Suprapubic skin (tissue), 4 donors: ENCODE results near the gene DOLPP1.

Source experiments
- CTCF ChIP-seq, 2 donors: fragments of 200-600 bp in 1 of 2; fragments of 450-650 bp in 1 of 2; sonication (generic) in 1 of 2; IDR thresholded peaks; one replicate each; pipeline ENCODE4 v1.5.1; 2016 to 2019; ENCODE audit warnings: antibody characterized with exemption in 2 of 2, mild to moderate bottlenecking in 1 of 2, moderate library complexity in 1 of 2
- EP300 ChIP-seq: sonication (generic); formaldehyde crosslinking; IDR thresholded peaks from one replicate; pipeline ENCODE4 v1.6.1; 2017; ENCODE audit warnings: antibody characterized with exemption
- POLR2A ChIP-seq, 2 donors: fragments of 450-650 bp; IDR thresholded peaks; one replicate each; pipeline ENCODE4 v1.6.1; 2017; ENCODE audit warnings: antibody characterized with exemption in 2 of 2, mild to moderate bottlenecking in 2 of 2, moderate library complexity in 2 of 2
- POLR2AphosphoS5 ChIP-seq, 3 donors: sonication (generic); formaldehyde crosslinking; IDR thresholded peaks; one replicate each; pipeline ENCODE4 v1.6.1; 2017; ENCODE audit warnings: antibody characterized with exemption in 3 of 3

- TF ChIP-seq POLR2AphosphoS5 (IDR thresholded peaks at IDR 0.05), result no peak
- no peak for TF ChIP-seq POLR2A (IDR thresholded peaks at IDR 0.05)
- no peak for TF ChIP-seq EP300
- no peak for TF ChIP-seq CTCF (IDR thresholded peaks at IDR 0.05)
Observed at GRCh38 chr9:129111528-129112151, 30.7 kb downstream of the DOLPP1 start.
